GM23338 (cell line): ENCODE measurements around the gene OTC. TPM values are rescaled to one million over a fixed set of nuclear protein-coding genes. Genes with fewer than 3 reads are reported as not detected.

Source experiments
- ATAC-seq: fragments of 200-7000 bp; cut with Tn5 transposase; 3 replicates; pipeline ENCODE4 v1.9.1; 2020
- DNase-seq: peaks from one replicate; pipeline ENCODE4 v3.0.0-alpha.2; 2015; ENCODE audit warnings: low spot score
- H2AFZ ChIP-seq: fragments of 200-600 bp; sonication (generic); 2 replicates; pipeline ENCODE4 v1.8.0; 2016; ENCODE audit warnings: antibody characterized with exemption, mild to moderate bottlenecking, moderate library complexity
- H3F3A ChIP-seq: fragments of 200-600 bp; sonication (generic); replicated peaks from 2 replicates; pipeline ENCODE4 v1.8.0; 2017; ENCODE audit warnings: antibody characterized with exemption, mixed run types, low read depth
- H3K27ac ChIP-seq: fragments of 200-600 bp; sonication (generic); 2 replicates; pipeline ENCODE4 v1.6.1; 2016; ENCODE audit warnings: low read depth
- H3K27me3 ChIP-seq: fragments of 200-600 bp; sonication (generic); 2 replicates; pipeline ENCODE4 v1.8.0; 2016; ENCODE audit warnings: mild to moderate bottlenecking, mixed run types, moderate library complexity; ENCODE audit not compliant: insufficient read depth
- H3K36me3 ChIP-seq: fragments of 200-600 bp; sonication (generic); 2 replicates; pipeline ENCODE4 v1.8.0; 2016; ENCODE audit warnings: mild to moderate bottlenecking; ENCODE audit not compliant: insufficient read depth
- H3K4me1 ChIP-seq: fragments of 200-600 bp; sonication (generic); 2 replicates; pipeline ENCODE4 v1.8.0; 2016; ENCODE audit warnings: mild to moderate bottlenecking, moderate library complexity; ENCODE audit not compliant: insufficient read depth
- H3K4me2 ChIP-seq: fragments of 200-600 bp; sonication (generic); 2 replicates; pipeline ENCODE4 v1.7.1; 2017; ENCODE audit warnings: mixed run types
- H3K4me3 ChIP-seq: fragments of 200-600 bp; sonication (generic); 2 replicates; pipeline ENCODE4 v1.6.1; 2016; ENCODE audit warnings: mixed run types
- H3K79me2 ChIP-seq: fragments of 200-600 bp; sonication (generic); replicated peaks from 2 replicates; pipeline ENCODE4 v1.8.0; 2017; ENCODE audit warnings: mild to moderate bottlenecking; ENCODE audit not compliant: insufficient read depth
- H3K9me2 ChIP-seq: fragments of 200-600 bp; sonication (generic); 2 replicates; pipeline ENCODE4 v1.8.0; 2017; ENCODE audit not compliant: insufficient read depth
- H4K20me1 ChIP-seq: fragments of 200-600 bp; sonication (generic); replicated peaks from 2 replicates; pipeline ENCODE4 v1.8.0; 2017; ENCODE audit warnings: mild to moderate bottlenecking; ENCODE audit not compliant: insufficient read depth
- H3K27ac Mint-ChIP-seq: 2 replicates; pipeline ENCODE4 v1.8.0; 2020; ENCODE audit warnings: inconsistent platforms, mild to moderate bottlenecking, moderate library complexity, mixed read lengths
- H3K27me3 Mint-ChIP-seq: 3 replicates; pipeline ENCODE4 v1.8.0; 2022; ENCODE audit warnings: low read depth, mild to moderate bottlenecking, moderate library complexity, mixed read lengths, inconsistent platforms; ENCODE audit not compliant: insufficient read depth, poor library complexity
- H3K36me3 Mint-ChIP-seq: 3 replicates; pipeline ENCODE4 v1.8.0; 2021; ENCODE audit warnings: low read depth, mild to moderate bottlenecking, inconsistent platforms, moderate library complexity, mixed read lengths
- H3K4me1 Mint-ChIP-seq: 3 replicates; pipeline ENCODE4 v1.8.0; 2020; ENCODE audit warnings: mild to moderate bottlenecking, inconsistent platforms, mixed read lengths
- H3K4me3 Mint-ChIP-seq: 3 replicates; pipeline ENCODE4 v1.8.0; 2021; ENCODE audit warnings: moderate library complexity, mild to moderate bottlenecking, inconsistent platforms, mixed read lengths
- H3K9me3 Mint-ChIP-seq: 3 replicates; pipeline ENCODE4 v1.8.0; 2020; ENCODE audit warnings: moderate library complexity, mild to moderate bottlenecking, inconsistent platforms, mixed read lengths
- CREB1 ChIP-seq: fragments of 250-450 bp; sonication (Bioruptor Pico); IDR thresholded peaks from 2 replicates; pipeline ENCODE4 v1.5.0; 2020; ENCODE audit warnings: low read depth, mild to moderate bottlenecking, moderate library complexity
- CTCF ChIP-seq, 2 experiments: fragments of 200-600 bp in 1 of 2; sonication (generic) in 1 of 2; conservative IDR thresholded peaks; 2 replicates each; pipeline versions ENCODE4 v1.5.1 to v1.6.1; 2016 to 2017; ENCODE audit warnings: antibody characterized with exemption in 2 of 2, low read depth in 2 of 2, mild to moderate bottlenecking in 2 of 2, moderate library complexity in 1 of 2
- EZH2 ChIP-seq: fragments of 200-600 bp; sonication (generic); IDR thresholded peaks from one replicate; pipeline ENCODE4 v1.8.0; 2017; ENCODE audit warnings: antibody characterized with exemption, mild to moderate bottlenecking, low read depth; ENCODE audit not compliant: unreplicated experiment
- EZH2phosphoT487 ChIP-seq: fragments of 200-600 bp; sonication (generic); IDR thresholded peaks from one replicate; pipeline ENCODE4 v1.8.1; 2018; ENCODE audit warnings: antibody characterized with exemption; ENCODE audit not compliant: unreplicated experiment
- JUNB ChIP-seq: IDR thresholded peaks from one replicate; pipeline ENCODE4 v1.6.1; 2016; ENCODE audit warnings: antibody characterized with exemption; ENCODE audit not compliant: unreplicated experiment
- NANOG ChIP-seq: IDR thresholded peaks from 2 replicates; pipeline ENCODE4 v1.6.1; 2016; ENCODE audit warnings: antibody characterized with exemption, borderline replicate concordance
- POLR2AphosphoS5 ChIP-seq: IDR thresholded peaks from 2 replicates; pipeline ENCODE4 v1.6.1; 2016; ENCODE audit warnings: antibody characterized with exemption, low read depth
- STAT1 ChIP-seq: IDR thresholded peaks from one replicate; pipeline ENCODE4 v1.6.1; 2016; ENCODE audit warnings: antibody characterized with exemption; ENCODE audit not compliant: unreplicated experiment
- ZNF114 ChIP-seq: fragments of 250-450 bp; sonication (Bioruptor Pico); IDR thresholded peaks from 2 replicates; pipeline ENCODE4 v1.5.0; 2020; ENCODE audit warnings: mild to moderate bottlenecking, moderate library complexity
- ZNF331 ChIP-seq: fragments of 250-450 bp; sonication (Bioruptor Pico); IDR thresholded peaks from 2 replicates; pipeline ENCODE4 v1.5.0; 2020; ENCODE audit warnings: low read depth, mild to moderate bottlenecking, moderate library complexity
- polyA plus RNA-seq: library from polyadenylated mRNA; unstranded; fragments of >200 nt; fragmentation: Nextera tagmentation; extraction: Ambion mirVana; gene quantifications from 2 replicates; pipeline ENCODE4 v1.2.1, GENCODE V29; 2016
- total RNA-seq: library from RNA; depleted of rRNA; stranded (reverse); fragments of >200 nt; shearing (Covaris generic); gene quantifications from 2 replicates; pipeline ENCODE4 v1.2.3, GENCODE V29; 2014
- TF ChIP-seq, protein P1 (sequence below): IDR thresholded peaks from one replicate; pipeline ENCODE4 v1.6.1; 2018; ENCODE audit warnings: antibody characterized with exemption; ENCODE audit not compliant: unreplicated experiment

The OTC gene
- total and polyA plus RNA-seq, 2 experiments from 2014 or later, result not detected

- TF ChIP-seq EZH2 (no peak), ZNF114 (CRISPR knock-in tag) (no peak), CREB1 (CRISPR knock-in tag) (no peak), CTCF (conservative IDR thresholded peaks at IDR 0.05; ENCODE audit: low read depth in 2 of 2) (peak in 1 of 2 experiments; percentile 41; a peak in 2 of 4 replicates)
Measured at GRCh38 chrX:38458071-38458470, 105.7 kb downstream of the OTC start (continued).

GRCh38 chrX:38462257-38462656 is 109.9 kb downstream of the OTC start:
- H3K4me1 Mint-ChIP-seq, result no peaks in the 10 kb centered on the region
- H3K27me3 Mint-ChIP-seq, result no peaks in the 10 kb centered on the region
- Histone ChIP-seq H3K27me3 (no peaks in the 10 kb centered on the region), H2AFZ (no peak overlapping the region), H3F3A (no peaks in the 10 kb centered on the region), H3K27ac (no peak overlapping the region), H3K4me1 (no peaks in the 10 kb centered on the region), H3K79me2 (no peaks in the 10 kb centered on the region), H3K4me2 (no peak overlapping the region), H4K20me1 (no peaks in the 10 kb centered on the region), H3K36me3 (no peaks in the 10 kb centered on the region), H3K4me3 (no peak overlapping the region), H3K9me2 (no peaks in the 10 kb centered on the region)
- no peaks in the 10 kb centered on the region; the same call in 1 of the 3 replicates for H3K36me3 Mint-ChIP-seq
- peaks cover 17% of the 10 kb centered on the region; the same call in 2 of the 3 replicates for H3K9me3 Mint-ChIP-seq
- TF ChIP-seq, protein P1, sequence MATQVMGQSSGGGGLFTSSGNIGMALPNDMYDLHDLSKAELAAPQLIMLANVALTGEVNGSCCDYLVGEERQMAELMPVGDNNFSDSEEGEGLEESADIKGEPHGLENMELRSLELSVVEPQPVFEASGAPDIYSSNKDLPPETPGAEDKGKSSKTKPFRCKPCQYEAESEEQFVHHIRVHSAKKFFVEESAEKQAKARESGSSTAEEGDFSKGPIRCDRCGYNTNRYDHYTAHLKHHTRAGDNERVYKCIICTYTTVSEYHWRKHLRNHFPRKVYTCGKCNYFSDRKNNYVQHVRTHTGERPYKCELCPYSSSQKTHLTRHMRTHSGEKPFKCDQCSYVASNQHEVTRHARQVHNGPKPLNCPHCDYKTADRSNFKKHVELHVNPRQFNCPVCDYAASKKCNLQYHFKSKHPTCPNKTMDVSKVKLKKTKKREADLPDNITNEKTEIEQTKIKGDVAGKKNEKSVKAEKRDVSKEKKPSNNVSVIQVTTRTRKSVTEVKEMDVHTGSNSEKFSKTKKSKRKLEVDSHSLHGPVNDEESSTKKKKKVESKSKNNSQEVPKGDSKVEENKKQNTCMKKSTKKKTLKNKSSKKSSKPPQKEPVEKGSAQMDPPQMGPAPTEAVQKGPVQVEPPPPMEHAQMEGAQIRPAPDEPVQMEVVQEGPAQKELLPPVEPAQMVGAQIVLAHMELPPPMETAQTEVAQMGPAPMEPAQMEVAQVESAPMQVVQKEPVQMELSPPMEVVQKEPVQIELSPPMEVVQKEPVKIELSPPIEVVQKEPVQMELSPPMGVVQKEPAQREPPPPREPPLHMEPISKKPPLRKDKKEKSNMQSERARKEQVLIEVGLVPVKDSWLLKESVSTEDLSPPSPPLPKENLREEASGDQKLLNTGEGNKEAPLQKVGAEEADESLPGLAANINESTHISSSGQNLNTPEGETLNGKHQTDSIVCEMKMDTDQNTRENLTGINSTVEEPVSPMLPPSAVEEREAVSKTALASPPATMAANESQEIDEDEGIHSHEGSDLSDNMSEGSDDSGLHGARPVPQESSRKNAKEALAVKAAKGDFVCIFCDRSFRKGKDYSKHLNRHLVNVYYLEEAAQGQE, result no peak
- TF ChIP-seq EZH2phosphoT487 (no peak), ZNF331 (CRISPR knock-in tag) (no peak), NANOG (no peak)
- H3K4me3 Mint-ChIP-seq, result no peak overlapping the region
- DNase-seq, result no peak
- no peak overlapping the region for H3K27ac Mint-ChIP-seq
- no peak for ATAC-seq

GRCh38 chrX:38465686-38466085 is 113.3 kb downstream of the OTC start:
- Histone ChIP-seq H2AFZ (no peak overlapping the region), H3K9me2 (no peaks in the 10 kb centered on the region), H4K20me1 (no peaks in the 10 kb centered on the region), H3F3A (no peaks in the 10 kb centered on the region), H3K4me1 (no peaks in the 10 kb centered on the region), H3K4me2 (no peak overlapping the region), H3K27me3 (no peaks in the 10 kb centered on the region), H3K27ac (no peak overlapping the region), H3K36me3 (no peaks in the 10 kb centered on the region), H3K4me3 (no peak overlapping the region), H3K79me2 (no peaks in the 10 kb centered on the region)
- Mint-ChIP-seq H3K9me3 (peaks cover 17% of the 10 kb centered on the region; the same call in 2 of the 3 replicates), H3K36me3 (no peaks in the 10 kb centered on the region; the same call in 1 of the 3 replicates), H3K27ac (no peak overlapping the region), H3K4me1 (no peaks in the 10 kb centered on the region; the same call in 2 of the 3 replicates), H3K4me3 (no peak overlapping the region), H3K27me3 (no peaks in the 10 kb centered on the region)
- ATAC-seq (no peak), DNase-seq (no peak)
- no peak for TF ChIP-seq ZNF331 (CRISPR knock-in tag)
- no peak for TF ChIP-seq POLR2AphosphoS5
- TF ChIP-seq, protein P1, result no peak
- TF ChIP-seq STAT1, result no peak
- TF ChIP-seq JUNB, result no peak
- TF ChIP-seq NANOG, result no peak
